HG03442 (cell line): ENCODE measurements around the gene IZUMO3.
"Not testable (repeated sequence)": the region's sequence is repeated elsewhere in the genome, so short reads cannot be mapped to it uniquely, and the experiment has no call there.

Source experiments
- ATAC-seq: cut with Tn5 transposase; IDR thresholded peaks from one replicate; pipeline ENCODE4 v1.9.1; 2021; ENCODE audit warnings: mild to moderate bottlenecking, moderate library complexity; ENCODE audit not compliant: unreplicated experiment

The IZUMO3 gene, protein sequence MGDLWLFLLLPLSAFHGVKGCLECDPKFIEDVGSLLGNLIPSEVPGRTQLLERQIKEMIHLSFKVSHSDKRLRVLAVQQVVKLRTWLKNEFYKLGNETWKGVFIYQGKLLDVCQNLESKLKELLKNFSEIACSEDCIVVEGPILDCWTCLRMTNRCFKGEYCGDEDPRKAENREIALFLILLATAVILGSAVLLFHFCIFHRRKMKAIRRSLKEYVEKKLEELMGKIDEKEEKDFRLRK

DNA sequence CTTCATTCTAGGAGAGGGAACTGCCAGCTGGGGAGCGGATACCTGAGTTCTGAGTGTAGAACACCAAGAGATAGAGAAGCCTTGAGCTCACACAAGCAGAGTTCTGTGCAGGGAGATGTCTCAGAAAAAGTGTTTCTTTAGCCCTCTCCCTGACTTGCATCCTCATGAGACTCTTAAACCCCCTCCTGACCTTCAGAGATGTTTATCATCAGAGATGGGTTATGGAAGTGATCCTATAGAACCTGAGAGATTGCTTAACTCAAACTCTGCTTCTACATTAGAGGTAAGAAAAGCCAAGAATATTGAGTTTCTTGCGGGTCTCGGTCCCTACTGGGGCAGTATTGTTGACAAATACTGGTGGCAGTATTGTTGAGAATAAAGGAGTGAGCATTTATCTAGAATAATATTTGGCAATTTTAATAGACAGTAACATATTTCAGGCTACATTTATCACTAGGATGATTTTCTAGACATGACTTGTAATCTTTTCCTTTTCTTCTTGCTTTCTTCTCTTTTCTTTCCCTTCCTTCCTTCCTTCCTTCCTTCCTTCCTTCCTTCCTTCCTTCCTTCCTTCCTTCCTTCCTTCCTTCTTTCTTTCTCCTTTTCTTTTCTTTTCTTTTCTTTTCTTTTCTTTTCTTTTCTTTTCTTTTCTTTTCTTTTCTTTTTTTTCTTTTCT is at the start of gene IZUMO3:
Gene IZUMO3 (minus strand): TSS at position 51 of the 676 bp plus-strand sequence. CDS start 248 bp downstream, outside the sequence.
- no peak for ATAC-seq

DNA sequence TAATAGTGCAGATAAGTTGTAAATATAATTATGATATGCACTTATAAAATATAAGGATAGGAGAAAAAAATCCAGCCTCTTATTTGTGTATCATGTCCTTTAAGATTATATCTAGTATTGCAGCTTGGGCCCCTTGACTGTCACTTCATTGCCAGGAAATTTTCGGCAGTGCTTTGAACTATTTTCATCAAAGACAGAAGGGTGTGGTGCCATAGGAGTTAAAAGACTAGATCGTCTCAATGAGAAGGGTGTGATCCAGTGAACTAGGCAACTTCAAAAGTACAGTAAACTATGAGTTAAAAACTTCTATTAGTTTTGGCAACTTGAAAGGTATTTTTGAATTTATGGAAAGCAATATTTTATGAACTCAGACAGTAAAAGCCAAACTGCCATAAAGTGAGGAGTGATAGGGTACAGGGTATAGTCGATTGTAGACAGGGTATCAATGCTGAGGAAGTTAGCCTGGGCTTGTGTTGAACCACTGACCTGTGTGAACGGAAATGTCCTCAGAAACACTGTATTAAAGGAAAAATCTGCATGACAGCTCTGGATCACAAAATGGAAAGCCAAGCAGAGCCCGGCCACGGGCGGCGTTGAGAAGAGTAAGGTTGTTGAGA is 48.6 kb upstream of the IZUMO3 start:
- ATAC-seq: no peak

GRCh38 chr9:24590432-24590831 is 44.7 kb upstream of the IZUMO3 start:
- no peak for ATAC-seq

DNA sequence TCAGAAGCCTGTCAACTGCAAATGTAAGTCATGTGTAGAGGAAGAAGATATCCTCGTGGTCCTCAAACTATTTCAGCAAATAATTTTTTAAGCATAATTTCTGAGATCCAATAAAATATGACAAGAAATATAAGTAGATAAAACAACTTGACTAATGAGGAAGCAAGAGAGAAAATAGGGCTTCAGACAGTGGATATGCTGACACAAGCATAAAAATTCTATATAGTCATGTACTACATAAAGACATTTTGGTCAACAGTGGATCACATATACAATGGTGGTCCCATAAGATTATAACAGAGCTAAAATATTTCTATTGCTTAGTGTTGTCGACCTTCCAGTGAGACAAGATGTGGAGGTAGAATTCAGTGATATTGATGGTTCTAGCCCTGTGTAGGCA is 42.2 kb upstream of the IZUMO3 start:
- no peak for ATAC-seq

DNA sequence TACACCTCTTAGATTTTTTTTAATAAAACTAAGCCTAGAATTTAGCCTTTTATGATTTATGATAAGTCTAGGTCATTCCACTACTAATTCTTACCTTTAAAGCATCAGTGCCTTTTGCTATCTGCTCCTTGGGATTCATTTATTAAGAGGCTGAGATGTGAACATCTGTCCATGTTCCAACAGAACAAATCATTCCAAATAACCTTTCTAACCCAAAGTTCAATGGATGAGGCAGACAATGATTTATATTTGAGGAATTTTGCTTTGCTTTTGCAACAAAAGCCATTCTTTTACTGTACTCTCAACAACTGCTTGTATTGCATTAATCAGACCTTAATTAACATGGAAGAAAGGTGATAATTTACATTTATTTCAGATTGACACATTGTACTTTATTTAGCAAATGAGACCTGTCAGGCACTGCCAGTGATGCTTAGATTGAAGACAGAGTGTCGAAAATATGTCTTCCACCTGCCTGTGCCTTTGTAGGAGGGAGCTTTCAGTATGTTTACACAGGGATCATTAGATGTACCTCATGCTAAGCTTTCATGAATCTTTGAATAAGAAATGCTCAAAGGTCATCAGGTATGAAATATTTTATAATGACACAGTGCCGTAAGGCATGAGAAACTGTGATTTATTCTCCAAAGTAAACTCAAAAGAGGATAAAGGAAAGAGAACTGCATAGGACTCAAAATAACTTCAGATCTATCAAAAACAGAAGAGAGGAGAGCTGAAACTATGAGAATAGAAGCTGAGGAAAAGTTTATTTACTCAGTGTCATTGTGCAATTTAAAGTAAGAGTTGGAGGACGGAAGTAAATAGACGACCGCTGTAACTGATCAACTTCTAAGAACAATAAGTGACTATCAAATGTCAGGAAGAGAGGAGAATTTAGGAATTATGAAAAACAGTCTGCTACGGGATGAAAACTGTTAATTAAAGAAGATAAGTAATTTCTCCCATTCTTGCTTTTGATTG is 36.7 kb upstream of the IZUMO3 start:
- no peak for ATAC-seq

GRCh38 chr9:24580005-24580404 is 34.3 kb upstream of the IZUMO3 start:
- not testable (repeated sequence) for ATAC-seq

DNA sequence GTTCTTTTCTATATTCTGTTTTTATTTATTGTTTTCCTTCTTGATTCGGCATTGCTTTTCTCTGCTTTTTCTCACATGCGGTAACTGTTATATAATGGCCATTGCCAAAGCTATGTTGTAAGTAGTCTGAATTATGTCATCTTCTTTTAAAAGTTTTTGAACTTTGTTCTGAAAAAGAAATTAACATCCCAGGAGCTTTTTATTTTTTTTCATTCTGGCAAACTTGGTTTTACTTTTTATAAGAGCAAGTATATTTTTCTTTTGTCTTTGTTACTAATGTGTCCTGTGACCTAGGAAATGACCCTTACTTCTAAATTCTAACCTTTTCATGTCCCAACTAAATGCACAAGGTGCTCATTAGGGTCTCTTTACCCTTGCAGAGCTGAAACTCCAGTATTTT is 26.7 kb upstream of the IZUMO3 start:
- no peak for ATAC-seq

DNA sequence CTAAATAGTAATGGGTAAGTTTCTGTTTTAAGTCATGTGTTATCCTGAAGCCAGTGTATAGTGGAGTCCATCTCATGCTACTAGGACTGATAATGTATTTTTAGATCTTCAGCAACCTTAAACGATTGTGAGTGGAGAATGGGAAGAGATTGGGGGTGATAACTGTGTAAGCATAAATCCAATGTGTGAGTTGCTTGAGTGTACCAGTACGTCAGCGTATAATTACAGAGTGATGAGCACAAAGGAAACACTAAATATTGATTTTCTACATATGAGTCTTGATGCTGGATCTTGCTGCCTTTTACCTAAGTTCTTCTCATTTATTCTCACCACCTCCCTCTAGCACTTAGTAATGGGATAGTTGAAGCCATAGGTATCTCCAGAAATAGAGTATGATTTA is 16.3 kb upstream of the IZUMO3 start:
- no peak for ATAC-seq

- no peak for ATAC-seq
Measured at GRCh38 chr9:24553183-24553552, 7.5 kb upstream of the IZUMO3 start.

GRCh38 chr9:24552526-24553182 is 7.0 kb upstream of the IZUMO3 start:
- ATAC-seq: no peak

GRCh38 chr9:24545285-24545684 is 412 bp downstream of the IZUMO3 start:
- ATAC-seq: no peak

- no peak for ATAC-seq
Measured at GRCh38 chr9:24518545-24518944, 27.2 kb downstream of the IZUMO3 start.

DNA sequence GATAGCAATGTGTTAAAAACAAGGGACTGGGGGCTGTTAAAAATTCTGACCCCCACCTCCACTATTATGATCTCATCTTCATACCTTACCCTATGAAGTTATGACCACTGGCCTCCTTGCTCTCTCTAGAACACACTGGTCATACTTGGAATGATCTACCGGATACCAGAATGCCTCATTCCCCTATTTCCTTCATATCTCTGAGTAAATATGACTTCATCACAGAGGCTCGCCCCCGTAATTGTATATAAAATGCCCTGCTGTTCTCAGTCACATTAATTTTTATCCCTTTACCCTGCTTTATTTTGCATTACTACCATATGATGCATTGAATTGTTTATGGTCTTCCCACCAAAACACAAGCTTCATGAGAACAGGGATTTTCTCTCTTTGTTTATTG is 29.2 kb downstream of the IZUMO3 start:
- no peak for ATAC-seq

DNA sequence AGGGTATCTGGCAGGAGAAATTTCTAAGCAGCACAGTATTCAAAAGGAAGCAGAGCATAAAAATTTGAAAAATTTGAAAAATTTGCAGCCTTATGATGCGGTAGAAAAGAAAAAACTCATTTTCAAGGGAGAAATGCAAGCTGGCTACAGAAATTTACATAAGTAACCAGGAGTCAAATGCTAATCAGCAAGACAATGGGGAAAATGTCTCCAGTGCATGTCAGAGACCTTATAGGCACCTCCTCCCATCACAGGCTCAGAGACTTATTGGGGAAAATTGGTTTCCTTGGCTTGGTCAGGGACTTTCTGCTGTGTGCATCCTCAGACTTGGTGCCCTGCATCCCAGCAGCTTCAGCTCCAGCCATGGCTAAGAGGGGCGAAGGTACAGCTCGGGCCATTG is 35.8 kb downstream of the IZUMO3 start:
- no peak for ATAC-seq

GRCh38 chr9:24504521-24504920 is 41.2 kb downstream of the IZUMO3 start:
- no peak for ATAC-seq

DNA sequence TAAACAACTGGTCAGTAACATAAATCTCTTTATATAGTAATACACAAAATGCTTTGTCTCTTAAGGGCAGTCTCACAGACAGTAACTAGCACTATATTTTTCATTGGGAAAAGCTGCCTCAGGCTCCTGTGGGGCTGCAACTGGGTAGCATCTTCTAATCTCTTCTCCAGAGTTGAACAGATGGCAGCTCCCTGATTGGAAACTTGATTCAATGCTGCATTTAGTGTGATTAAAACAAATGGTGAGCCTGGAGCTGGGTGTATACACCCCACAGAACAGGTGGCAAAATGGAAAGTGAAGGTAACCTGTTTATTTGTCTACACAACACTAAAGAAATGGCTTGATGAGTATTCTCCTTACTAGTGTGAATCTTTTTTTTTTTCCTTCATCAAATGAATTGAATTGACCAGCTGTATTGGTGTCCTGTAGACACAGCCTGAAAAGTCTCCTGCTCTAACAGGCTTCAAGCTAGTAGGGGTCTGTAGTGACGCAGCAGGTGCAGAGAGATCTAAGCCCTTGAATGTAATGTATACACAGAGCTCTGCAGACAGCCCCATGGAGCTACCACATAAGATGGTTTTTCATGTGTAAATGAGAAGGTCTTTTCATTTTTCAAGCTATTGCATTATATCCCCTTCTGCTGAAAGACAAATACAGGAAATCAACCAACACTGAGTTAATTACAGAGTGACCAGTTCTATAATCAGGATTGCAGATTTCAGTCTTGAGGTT is 43.3 kb downstream of the IZUMO3 start:
- no peak for ATAC-seq

- ATAC-seq: no peak
Measured at GRCh38 chr9:24500761-24501160, 44.9 kb downstream of the IZUMO3 start.

DNA sequence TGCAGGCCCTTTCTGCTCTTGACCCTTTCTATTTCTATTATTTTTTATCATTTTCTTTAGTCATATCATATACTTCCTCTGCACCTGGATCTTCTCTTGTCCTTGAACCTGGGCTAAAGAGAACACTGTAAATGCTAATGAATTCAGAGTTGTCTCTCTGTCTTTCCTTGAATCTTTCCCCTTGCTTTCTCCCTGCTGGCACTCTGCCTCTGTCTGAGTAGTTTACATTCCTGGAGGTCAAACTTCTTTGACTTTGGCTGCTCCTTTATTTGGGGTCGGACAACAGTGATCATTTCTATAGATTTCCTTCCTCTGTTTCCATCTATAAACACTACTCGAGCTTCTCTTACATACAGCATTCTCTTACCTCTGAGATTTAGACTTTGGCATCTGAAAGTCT is 47.1 kb downstream of the IZUMO3 start:
- ATAC-seq: no peak

DNA sequence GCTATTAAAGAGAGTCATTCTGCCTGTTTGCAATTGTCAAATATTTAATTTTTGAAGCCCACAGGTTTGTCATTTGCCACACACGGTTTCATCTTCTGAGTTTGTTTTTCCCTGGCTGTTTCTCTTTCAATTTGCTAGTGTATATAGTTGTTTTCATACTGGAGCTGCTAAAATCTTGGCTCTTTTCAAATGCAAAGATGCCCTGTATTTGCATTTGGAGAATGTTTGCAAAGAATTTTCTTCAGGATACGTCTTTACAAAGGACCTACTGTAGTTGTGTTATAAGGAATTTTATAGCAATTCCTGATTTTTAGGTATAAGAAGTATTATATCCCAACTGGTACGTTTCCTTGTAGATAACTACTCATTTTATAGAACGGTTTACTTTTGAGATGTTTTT is 48.0 kb downstream of the IZUMO3 start:
- no peak for ATAC-seq
